Activated CD4-positive, alpha-beta T cell treated with anti-CD3 and anti-CD28 coated beads for 48 hours (primary cell): ENCODE data around the gene SLC3A2.
"Not testable (repeated sequence)": the region's sequence is repeated elsewhere in the genome, so short reads cannot be mapped to it uniquely, and the experiment has no call there.

ENCODE experiments used
- DNase-seq: peaks from one replicate; pipeline ENCODE4 v3.0.0-alpha.2; 2020

Gene SLC3A2

DNA sequence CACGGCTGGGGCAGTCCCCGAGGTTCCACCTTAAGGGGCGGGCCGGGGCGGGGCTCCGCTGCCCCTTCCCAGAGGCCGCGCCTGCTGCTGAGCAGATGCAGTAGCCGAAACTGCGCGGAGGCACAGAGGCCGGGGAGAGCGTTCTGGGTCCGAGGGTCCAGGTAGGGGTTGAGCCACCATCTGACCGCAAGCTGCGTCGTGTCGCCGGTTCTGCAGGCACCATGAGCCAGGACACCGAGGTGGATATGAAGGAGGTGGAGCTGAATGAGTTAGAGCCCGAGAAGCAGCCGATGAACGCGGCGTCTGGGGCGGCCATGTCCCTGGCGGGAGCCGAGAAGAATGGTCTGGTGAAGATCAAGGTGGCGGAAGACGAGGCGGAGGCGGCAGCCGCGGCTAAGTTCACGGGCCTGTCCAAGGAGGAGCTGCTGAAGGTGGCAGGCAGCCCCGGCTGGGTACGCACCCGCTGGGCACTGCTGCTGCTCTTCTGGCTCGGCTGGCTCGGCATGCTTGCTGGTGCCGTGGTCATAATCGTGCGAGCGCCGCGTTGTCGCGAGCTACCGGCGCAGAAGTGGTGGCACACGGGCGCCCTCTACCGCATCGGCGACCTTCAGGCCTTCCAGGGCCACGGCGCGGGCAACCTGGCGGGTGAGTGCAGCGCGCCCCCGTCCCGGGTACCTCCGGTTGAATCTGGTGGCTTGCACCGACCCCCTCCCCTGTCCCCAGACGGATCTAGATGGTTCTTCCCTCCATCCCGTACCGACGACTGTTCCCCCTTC lies at the start of gene SLC3A2:
SLC3A2 (plus strand) TSS at position 94 of the 776 bp plus-strand sequence; CDS start at position 222, 128 bp downstream.
- DNase-seq = peak; percentile 89

DNA sequence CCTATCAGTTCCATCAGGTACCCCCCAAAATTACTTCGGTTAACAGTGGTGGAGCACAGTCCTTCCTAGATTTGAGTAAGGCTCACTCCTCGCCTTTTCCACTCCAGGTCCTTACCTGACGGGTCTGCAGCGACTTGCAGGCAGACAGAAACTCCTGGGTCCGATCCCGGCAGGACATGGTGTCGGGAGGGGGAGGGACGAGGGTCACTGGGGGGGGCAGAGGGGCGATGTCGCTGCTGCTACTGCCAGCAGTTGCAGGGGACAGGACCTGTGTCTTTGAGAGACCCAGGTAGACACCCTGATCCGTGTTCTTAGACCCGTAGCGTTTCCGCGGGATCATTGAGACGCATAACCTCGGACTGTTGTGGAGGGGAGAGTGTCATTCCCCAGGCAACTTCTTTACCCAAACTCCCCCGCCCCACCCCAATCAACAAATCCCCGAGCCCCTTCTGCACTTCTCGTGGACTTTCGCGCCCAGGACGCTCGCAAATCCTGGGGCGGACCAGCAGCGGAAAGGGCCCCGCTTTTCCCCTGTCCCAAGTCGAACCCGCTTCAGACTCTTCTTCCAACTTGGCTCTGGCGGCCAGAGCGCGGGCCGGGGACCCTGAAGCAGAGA lies 49.7 kb upstream of the SLC3A2 start:
- DNase-seq = no peak

DNA sequence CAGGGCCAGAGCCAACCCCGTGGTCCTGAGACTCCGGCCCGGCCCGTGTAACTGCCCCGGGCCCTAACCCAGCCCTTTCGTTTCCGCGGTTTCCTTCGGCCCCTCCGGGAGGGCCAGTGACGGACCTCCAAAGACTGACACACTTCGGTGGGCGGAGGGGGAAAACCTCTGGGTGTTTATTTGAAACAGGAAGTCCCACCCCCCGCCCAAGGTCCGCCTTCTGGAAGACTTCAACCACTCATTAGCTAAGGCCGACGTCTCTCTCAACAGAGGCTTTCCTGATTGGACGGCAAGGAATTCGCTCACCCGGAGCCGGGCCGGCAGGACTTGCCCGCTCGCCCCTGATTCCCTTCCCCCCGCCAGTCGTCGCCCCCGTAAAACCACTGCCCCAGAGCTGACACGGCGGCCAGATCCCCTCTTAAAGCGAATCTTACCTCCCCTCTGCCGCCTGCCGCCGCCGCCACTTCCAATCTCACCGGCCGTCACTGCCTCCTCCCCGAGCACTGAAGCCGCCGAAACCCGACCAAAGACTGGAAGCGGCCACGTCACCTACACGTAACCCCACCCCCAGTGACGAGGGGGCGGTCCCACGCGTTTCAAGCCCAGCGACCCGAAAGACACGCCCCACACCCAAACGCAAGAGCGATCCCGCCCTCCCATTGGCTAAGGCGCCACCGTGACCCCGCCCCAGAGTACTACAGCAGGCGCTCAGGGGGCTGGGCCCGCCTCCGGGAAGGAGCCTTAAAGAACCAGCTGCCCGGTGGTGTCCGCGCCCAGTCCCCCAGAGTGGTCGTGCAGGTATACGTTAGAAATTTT lies 49.0 kb upstream of the SLC3A2 start, which contains the start of gene STX5:
STX5 (minus strand) TSS at position 532 of the 816 bp plus-strand sequence. CDS start 808 bp downstream, outside the sequence.
- DNase-seq = peak; percentile 100

GRCh38 chr11:62832336-62833234 lies 48.1 kb upstream of the SLC3A2 start, which contains the start of gene TEX54:
Gene TEX54, minus strand, starts transcription at chr11:62832841.
- peak; percentile 25 for DNase-seq

- DNase-seq = no peak
Observed at GRCh38 chr11:62835336-62835735, 45.4 kb upstream of the SLC3A2 start.

DNA sequence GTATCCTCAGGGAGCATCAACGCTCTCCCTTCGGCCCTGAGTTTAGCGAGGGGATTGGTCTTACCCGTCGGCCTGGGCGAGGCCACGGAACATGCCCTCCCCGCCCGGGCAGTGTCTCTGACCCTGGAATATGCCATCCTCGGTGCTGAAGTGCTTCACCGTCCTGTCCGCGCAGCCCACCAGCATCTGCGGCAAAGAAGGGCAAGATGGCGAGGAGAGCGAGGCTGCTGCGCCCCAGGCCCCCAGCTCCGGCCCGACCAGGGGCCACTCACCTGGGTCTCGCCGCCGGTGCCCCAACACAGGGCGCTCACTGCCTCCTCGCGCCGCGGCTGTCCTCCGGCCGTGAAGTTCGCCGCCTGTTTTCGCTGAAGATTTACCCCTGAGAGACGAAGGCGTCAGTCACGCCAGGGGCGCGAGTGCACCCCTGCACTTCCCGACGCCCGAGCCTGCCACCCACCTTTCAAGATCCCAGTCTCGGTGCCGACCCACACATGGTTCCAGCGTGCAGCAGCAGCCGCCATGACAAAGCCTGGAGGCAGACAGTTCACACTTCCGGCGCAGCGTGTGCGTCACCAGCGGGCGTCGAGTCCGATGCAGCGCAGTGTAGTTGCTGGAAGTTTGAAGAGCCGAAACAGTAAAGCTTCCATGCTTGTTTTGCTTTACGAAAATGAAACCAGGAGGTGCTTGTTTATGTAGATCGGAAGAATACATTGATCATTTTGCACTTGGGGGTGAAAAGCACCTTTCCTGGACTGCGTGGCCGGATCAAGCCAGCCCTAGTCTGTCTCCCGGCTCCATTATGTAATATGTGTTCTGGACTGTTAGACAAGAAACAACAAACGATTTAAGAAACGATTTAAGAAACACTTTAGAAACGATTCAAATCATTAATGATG lies 41.4 kb upstream of the SLC3A2 start, which contains the start of gene WDR74:
WDR74 (minus strand) TSS at position 541 of the 896 bp plus-strand sequence; CDS start at position 521, 20 bp downstream.
- DNase-seq = peak; percentile 95

- DNase-seq = peak; percentile 91
Observed at GRCh38 chr11:62840721-62841360, 39.9 kb upstream of the SLC3A2 start.

DNA sequence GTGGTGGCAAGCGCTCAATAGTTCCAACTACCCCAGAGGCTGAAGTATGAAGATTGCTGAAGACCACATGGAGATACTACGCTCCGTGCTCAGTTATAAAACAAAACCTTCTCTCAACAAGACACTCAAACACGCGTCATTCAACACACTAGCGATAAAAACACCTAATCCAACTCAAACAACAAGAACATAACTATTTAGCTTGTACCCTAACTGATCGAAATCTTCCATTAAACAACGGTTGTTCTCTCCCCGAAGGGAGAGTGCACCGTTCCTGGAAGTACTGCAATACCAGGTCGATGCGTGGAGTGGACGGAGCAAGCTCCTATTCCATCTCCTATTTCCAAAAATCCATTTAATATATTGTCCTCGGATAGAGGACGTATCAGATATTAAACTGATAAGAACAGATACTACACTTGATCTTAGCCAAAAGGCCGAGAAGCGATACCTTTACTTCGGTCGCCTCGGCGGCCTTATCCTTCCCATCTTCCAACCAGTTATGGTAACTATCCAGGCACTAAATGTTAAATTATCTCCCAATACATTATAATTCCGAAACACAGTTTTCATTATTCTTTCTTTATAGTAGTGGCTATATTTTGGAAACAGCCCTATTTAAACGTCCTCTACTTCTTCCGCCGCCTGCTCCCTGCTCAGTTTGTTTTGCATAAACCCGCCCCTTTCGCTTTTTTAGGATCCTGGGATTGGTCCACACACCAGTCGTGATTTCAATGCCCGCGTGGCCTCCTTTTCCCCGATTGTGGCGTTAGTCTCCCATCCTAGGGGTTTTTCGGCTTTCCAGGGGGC lies 39.1 kb upstream of the SLC3A2 start:
- peak; percentile 85 for DNase-seq

- peak; percentile 61 for DNase-seq
Observed at GRCh38 chr11:62842171-62842741, 38.4 kb upstream of the SLC3A2 start.

DNA sequence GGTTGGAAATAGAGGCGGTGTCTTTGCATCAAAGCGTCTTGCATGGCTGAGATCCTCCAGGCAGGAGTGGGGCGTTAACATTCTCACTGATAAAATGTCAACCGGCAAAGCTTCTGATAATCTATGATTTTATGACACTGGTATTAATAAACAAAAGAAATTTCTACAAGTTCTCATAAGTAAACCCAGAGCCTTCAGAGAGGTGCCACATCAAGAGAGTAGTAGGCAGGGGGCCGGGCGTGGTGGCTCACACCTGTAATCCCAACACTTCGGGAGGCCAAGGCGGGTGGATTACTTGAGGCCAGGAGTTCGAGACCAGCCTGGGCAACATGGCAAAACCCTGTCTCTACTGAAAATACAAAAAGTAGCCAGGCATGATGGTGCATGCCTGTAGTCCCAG lies 37.8 kb upstream of the SLC3A2 start:
- not testable (repeated sequence) for DNase-seq

- DNase-seq = no peak
Observed at GRCh38 chr11:62843466-62843865, 37.2 kb upstream of the SLC3A2 start.

DNA sequence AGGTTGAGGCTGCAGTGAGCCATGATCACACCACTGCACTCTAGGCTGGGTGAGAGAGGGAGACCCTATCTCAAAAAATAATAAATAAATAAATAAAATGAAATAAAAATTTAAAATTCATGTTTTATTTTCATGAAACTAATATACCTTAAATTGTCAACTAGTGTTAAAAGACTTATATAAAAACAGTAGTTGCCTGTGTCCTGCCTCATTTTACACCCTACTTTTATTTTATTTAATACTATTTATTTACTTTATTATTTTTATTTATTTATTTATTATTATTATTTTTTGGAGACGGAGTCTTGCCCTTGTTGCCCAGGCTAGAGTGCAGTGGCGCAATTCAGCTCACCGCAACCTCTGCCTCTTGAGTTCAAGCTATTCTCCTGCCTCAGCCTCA lies 36.5 kb upstream of the SLC3A2 start:
- DNase-seq = no peak

DNA sequence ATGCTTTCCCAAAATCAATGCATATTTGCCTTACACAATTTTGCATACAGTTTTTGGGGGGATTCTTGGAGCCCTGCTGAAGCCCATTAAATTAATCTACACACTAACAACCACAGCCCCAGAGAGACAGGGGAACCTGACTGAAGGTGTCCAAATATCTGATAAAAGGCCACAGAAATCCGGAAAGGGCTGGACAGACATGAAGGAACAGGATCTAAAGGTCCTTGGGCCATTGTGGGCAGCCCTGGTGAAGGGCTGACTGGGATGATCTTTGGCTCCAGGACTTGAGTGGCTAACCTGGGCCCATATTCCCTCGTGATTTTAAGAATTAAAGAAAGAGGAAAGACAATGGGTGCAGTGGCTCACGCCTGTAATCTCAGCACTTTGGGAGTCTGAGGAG lies 34.5 kb upstream of the SLC3A2 start:
- DNase-seq = no peak

- no peak for DNase-seq
Observed at GRCh38 chr11:62847767-62848314, 32.9 kb upstream of the SLC3A2 start.

DNA sequence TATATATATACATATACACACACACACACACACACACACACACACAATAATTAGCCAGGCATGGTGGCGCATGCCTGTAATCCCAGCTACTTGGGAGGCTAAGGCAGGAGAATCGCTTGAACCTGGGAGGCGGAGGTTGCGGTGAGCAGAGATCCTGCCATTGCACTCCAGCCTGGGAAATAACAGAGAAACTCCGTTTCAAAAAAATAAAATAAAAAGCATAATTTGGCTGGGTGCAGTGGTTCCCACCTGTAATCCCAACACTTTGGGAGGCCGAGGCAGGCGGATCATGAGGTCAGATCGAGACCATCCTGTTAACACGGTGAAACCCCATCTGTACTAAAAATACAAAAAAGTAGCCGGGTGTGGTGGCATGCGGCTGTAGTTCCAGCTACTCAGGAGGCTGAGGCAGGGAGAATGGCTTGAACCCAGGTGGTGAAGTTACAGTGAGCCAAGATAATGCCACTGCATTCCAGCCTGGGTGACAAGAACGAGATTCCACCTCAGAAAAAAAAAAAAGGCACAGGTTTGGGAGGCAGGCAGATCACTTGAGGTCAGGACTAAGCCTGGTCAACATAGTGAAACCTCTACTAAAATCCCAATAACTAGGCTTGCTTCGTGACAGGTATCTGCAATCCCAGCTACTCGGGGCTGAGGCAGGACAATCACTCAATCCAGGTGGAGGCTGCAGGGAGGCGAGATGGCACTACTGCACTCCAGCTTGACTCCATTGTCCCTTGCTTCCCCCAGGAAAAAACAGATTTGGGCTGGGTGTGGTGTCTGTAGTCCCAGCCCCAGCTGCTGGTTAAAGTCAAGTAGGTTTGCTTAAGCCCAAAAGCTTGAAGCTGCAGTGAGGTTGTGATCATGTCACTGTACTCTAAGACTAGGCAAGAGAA lies 29.5 kb upstream of the SLC3A2 start:
- peak; percentile 61 for DNase-seq

GRCh38 chr11:62851807-62852522 lies 28.7 kb upstream of the SLC3A2 start:
- no peak for DNase-seq
